ENCODE measurements around the gene MAN1A1. TPM values are rescaled to one million over a fixed set of nuclear protein-coding genes. Genes with fewer than 3 reads are reported as not detected.

Gene MAN1A1
- total RNA-seq, 2 donors from 2014 or later = 98.6 to 115 TPM

DNA sequence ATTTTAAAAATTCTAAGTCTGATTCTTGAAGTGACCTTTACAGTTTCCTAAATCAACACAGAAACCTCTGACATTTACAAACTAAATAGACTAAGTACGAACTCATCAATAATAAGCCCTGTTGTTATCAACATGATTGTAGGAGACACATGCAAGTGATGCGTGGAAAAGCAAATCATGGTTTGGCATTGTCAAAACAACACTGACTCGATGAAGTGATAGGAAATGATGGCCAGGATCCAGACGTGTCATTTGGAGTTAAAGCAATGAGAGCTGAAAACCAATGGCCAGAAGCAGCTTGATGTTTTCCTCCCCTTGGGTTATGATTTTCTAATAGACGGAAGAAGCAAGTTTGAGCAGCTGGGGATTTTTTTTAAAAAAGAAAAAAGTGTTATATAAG is 153.7 kb downstream of the MAN1A1 start:
- Histone ChIP-seq H3K27me3 (replicated peaks; ENCODE audit: insufficient read depth) (no peaks in the 10 kb centered on the region), H3K9me3 (no peaks in the 10 kb centered on the region), H3K27ac (no peak overlapping the region), H3K36me3 (peaks cover 5% of the 10 kb centered on the region), H3K4me1 (ENCODE audit: control insufficient read depth in 1 of 2, low read depth in 2 of 2) (no peaks in the 10 kb centered on the region), H3K4me3 (no peak overlapping the region)
- DNase-seq (ENCODE audit: low spot score) = no peak
- no peak for TF ChIP-seq CTCF (IDR thresholded peaks at IDR 0.05)
- no peak for ATAC-seq (ENCODE audit: insufficient number of reproducible peaks, low FRiP score, low read depth)

DNA sequence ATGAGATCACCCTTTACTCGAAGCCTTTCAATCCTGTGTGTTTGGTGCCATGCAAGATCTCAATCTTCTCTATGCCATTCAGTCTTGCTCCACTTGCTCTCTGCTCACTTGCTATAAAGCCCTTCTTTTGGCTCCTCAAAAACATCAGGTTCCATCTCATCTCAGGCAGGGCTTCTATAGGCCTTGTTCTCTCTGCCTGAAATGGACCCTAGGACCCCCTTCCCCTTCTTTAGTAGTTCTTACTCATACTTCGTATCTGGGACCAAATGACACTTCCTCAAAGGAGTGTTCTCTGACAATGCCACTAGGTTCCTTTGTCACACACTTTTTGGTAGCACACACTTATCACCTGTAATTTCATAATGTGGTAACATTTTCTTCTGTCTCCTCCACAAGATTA is 154.4 kb downstream of the MAN1A1 start:
- no peaks in the 10 kb centered on the region for H3K4me1 ChIP-seq (ENCODE audit: control insufficient read depth in 1 of 2, low read depth in 2 of 2)
- H3K4me3 ChIP-seq = no peak overlapping the region
- no peaks in the 10 kb centered on the region for H3K27me3 ChIP-seq (replicated peaks; ENCODE audit: insufficient read depth)
- no peaks in the 10 kb centered on the region for H3K9me3 ChIP-seq
- ATAC-seq (ENCODE audit: insufficient number of reproducible peaks, low FRiP score, low read depth) (no peak), DNase-seq (ENCODE audit: low spot score) (no peak)
- no peak for TF ChIP-seq CTCF (IDR thresholded peaks at IDR 0.05)
- no peak overlapping the region for H3K27ac ChIP-seq
- peaks cover 5% of the 10 kb centered on the region for H3K36me3 ChIP-seq

DNA sequence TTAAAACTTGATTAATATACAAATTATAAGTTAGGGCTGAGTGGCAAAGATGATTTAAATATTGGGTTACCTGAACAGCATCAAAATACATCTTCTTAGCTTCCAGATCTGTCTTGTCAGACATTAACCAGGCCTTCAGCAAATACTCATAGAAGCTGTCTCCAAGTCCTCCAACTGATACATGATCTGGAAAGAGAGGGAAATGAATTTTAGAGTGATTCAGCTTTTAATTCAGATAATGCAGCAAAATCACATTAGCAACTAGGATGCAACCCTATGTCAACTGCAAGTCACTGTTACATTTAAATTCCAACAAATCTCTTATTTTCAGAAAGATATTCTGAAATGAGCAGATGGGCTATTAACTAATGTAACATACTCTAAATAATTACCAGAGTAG is 155.9 kb downstream of the MAN1A1 start:
- Histone ChIP-seq H3K27me3 (replicated peaks; ENCODE audit: insufficient read depth) (no peaks in the 10 kb centered on the region), H3K4me3 (no peak overlapping the region), H3K36me3 (peaks cover 5% of the 10 kb centered on the region), H3K9me3 (no peaks in the 10 kb centered on the region), H3K4me1 (ENCODE audit: control insufficient read depth in 1 of 2, low read depth in 2 of 2) (no peaks in the 10 kb centered on the region), H3K27ac (no peak overlapping the region)
- no peak for ATAC-seq (ENCODE audit: insufficient number of reproducible peaks, low FRiP score, low read depth)
- no peak for TF ChIP-seq CTCF (IDR thresholded peaks at IDR 0.05)
- DNase-seq (ENCODE audit: low spot score) = no peak

GRCh38 chr6:119192200-119192599 is 157.4 kb downstream of the MAN1A1 start:
- DNase-seq (ENCODE audit: low spot score) = no peak
- no peak for TF ChIP-seq CTCF (IDR thresholded peaks at IDR 0.05)
- Histone ChIP-seq H3K27me3 (replicated peaks; ENCODE audit: insufficient read depth) (no peaks in the 10 kb centered on the region), H3K27ac (no peak overlapping the region), H3K4me1 (ENCODE audit: control insufficient read depth in 1 of 2, low read depth in 2 of 2) (no peaks in the 10 kb centered on the region), H3K4me3 (no peak overlapping the region), H3K36me3 (peaks cover 5% of the 10 kb centered on the region), H3K9me3 (no peaks in the 10 kb centered on the region)
- ATAC-seq (ENCODE audit: insufficient number of reproducible peaks, low FRiP score, low read depth) = no peak

DNA sequence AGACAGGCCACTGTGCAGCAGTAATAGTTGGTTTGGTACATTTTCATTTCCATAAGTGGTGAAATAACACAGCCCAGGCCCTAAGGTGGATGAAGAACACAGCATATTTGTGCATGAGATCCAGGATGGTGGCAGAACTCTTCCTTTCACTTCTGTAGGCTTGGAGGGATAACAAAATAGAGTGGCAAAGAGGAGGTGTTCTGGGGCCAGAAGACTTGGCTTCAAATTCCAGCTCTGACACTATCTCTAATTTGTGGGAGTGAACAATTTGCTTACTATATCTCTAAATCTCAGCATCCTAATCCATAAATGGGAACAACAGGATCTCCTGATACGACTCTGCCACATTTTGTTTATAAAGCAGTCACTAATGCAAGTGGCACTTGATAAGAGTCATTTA is 159.4 kb downstream of the MAN1A1 start:
- DNase-seq (ENCODE audit: low spot score) (no peak), ATAC-seq (ENCODE audit: insufficient number of reproducible peaks, low FRiP score, low read depth) (no peak)
- no peak overlapping the region for H3K4me3 ChIP-seq
- H3K36me3 ChIP-seq = peaks cover 2% of the 10 kb centered on the region
- TF ChIP-seq CTCF (IDR thresholded peaks at IDR 0.05) = no peak
- no peaks in the 10 kb centered on the region for H3K9me3 ChIP-seq
- no peaks in the 10 kb centered on the region for H3K27me3 ChIP-seq (replicated peaks; ENCODE audit: insufficient read depth)
- no peaks in the 10 kb centered on the region for H3K4me1 ChIP-seq (ENCODE audit: control insufficient read depth in 1 of 2, low read depth in 2 of 2)
- H3K27ac ChIP-seq = no peak overlapping the region
